PC-9 (cell line): ENCODE results near the gene GFRA1. TPM values are rescaled to one million over a fixed set of nuclear protein-coding genes. Genes with fewer than 3 reads are reported as not detected.
"Not testable (repeated sequence)": the region's sequence is repeated elsewhere in the genome, so short reads cannot be mapped to it uniquely, and the experiment has no call there.

Source experiments
- BruUV-seq: library from RNA; stranded (reverse); fragments of 400-500 nt; replicated peaks from 2 replicates; lab custom pipeline; 2021; lab: Mats Ljungman, UMichigan
- CTCF ChIA-PET: fragments of 300-600 bp; sonication (Branson Sonifier 250); formaldehyde crosslinking; loops from one replicate; lab custom pipeline; 2022; ENCODE audit warnings: antibody characterized with exemption; lab: Charles Lee
- POLR2A ChIA-PET: fragments of 300-600 bp; sonication (Branson Sonifier 250); formaldehyde crosslinking; loops from one replicate; lab custom pipeline; 2022; ENCODE audit warnings: antibody characterized with exemption; ENCODE audit not compliant: unreplicated experiment; lab: Charles Lee
- DNase-seq, 2 experiments: peaks; one replicate each; pipeline versions ENCODE4 v3.0.0 to v3.0.0-alpha.2; 2015 to 2022; ENCODE audit warnings: mixed read lengths in 1 of 2
- H2AFZ ChIP-seq: fragments of 200-600 bp; sonication (generic); 2 replicates; pipeline ENCODE4 v1.8.1; 2017; ENCODE audit warnings: antibody characterized with exemption
- H3F3A ChIP-seq: fragments of 200-600 bp; sonication (generic); 2 replicates; pipeline ENCODE4 v1.8.1; 2017; ENCODE audit warnings: antibody characterized with exemption, mild to moderate bottlenecking, low read depth; ENCODE audit not compliant: insufficient read depth
- H3K27ac ChIP-seq: fragments of 200-600 bp; sonication (generic); 2 replicates; pipeline ENCODE4 v1.6.1; 2016; ENCODE audit warnings: mixed run types
- H3K27me3 ChIP-seq: fragments of 200-600 bp; sonication (generic); 2 replicates; pipeline ENCODE4 v1.6.1; 2016; ENCODE audit warnings: low read depth, mixed run types; ENCODE audit not compliant: insufficient read depth
- H3K36me3 ChIP-seq: fragments of 200-600 bp; sonication (generic); 2 replicates; pipeline ENCODE4 v1.6.1; 2016; ENCODE audit warnings: low read depth, mixed run types
- H3K4me1 ChIP-seq: fragments of 200-600 bp; sonication (generic); replicated peaks from 2 replicates; pipeline ENCODE4 v1.6.1; 2016; ENCODE audit warnings: mixed run types; ENCODE audit not compliant: insufficient read depth
- H3K4me2 ChIP-seq: fragments of 200-600 bp; sonication (generic); 2 replicates; pipeline ENCODE4 v1.6.1; 2017; ENCODE audit warnings: mixed run types
- H3K4me3 ChIP-seq: fragments of 200-600 bp; sonication (generic); 2 replicates; pipeline ENCODE4 v1.6.1; 2016; ENCODE audit warnings: mixed run types
- H3K79me2 ChIP-seq: fragments of 200-600 bp; sonication (generic); 2 replicates; pipeline ENCODE4 v1.6.1; 2017; ENCODE audit warnings: low read depth, mixed run types
- H3K9me2 ChIP-seq: fragments of 200-600 bp; sonication (generic); 2 replicates; pipeline ENCODE4 v1.8.1; 2017; ENCODE audit warnings: mild to moderate bottlenecking; ENCODE audit not compliant: insufficient read depth
- H3K9me3 ChIP-seq: fragments of 200-600 bp; sonication (generic); 2 replicates; pipeline ENCODE4 v1.8.1; 2016; ENCODE audit warnings: low read depth; ENCODE audit not compliant: insufficient read depth
- H4K20me1 ChIP-seq: fragments of 200-600 bp; sonication (generic); 2 replicates; pipeline ENCODE4 v1.8.1; 2017; ENCODE audit not compliant: insufficient read depth
- CTCF ChIP-seq: fragments of 200-600 bp; sonication (generic); conservative IDR thresholded peaks from 2 replicates; pipeline ENCODE4 v1.6.1; 2017; ENCODE audit warnings: mixed run types, antibody characterized with exemption, mild to moderate bottlenecking, moderate library complexity
- EZH2 ChIP-seq: fragments of 200-600 bp; sonication (generic); IDR thresholded peaks from 2 replicates; pipeline ENCODE4 v1.8.0; 2017; ENCODE audit warnings: antibody characterized with exemption, low read depth
- intact Hi-C: fragments of 100-400 bp; cut with micrococcal nuclease; formaldehyde crosslinking; loops from one replicate; pipeline ENCODE4 v1.10.0; 2022; ENCODE audit not compliant: unreplicated experiment
- total RNA-seq: library from RNA; stranded (reverse); gene quantifications from 2 replicates; pipeline ENCODE4 v1.2.3, GENCODE V29; 2021

Gene GFRA1
- total RNA-seq, 1 experiment from 2014 or later = 0.11 TPM

- CTCF ChIA-PET = no interaction called here
- intact Hi-C loops = no loop called here
- TF ChIP-seq CTCF (no peak), EZH2 (no peak)
These were observed 233.4 kb downstream of the GFRA1 start for GRCh38 chr10:116039612-116040011.

GRCh38 chr10:116038259-116038658 lies 234.7 kb downstream of the GFRA1 start:
- Histone ChIP-seq H3K9me2 (no peaks in the 10 kb centered on the region), H3K27ac (no peak overlapping the region), H3F3A (no peaks in the 10 kb centered on the region), H3K9me3 (no peaks in the 10 kb centered on the region), H2AFZ (no peak overlapping the region), H3K79me2 (no peaks in the 10 kb centered on the region), H3K4me3 (no peak overlapping the region), H3K27me3 (no peaks in the 10 kb centered on the region), H4K20me1 (no peaks in the 10 kb centered on the region), H3K4me2 (no peak overlapping the region), H3K4me1 (no peaks in the 10 kb centered on the region), H3K36me3 (no peaks in the 10 kb centered on the region)
- no TSS peak for BruUV-seq
- ChIA-PET CTCF (no interaction called here), POLR2A (no interaction called here)
- no peak for DNase-seq
- no peak for TF ChIP-seq CTCF
- no peak for TF ChIP-seq EZH2
- intact Hi-C loops = no loop called here

More at GRCh38 chr10:116039612-116040011, 233.4 kb downstream of the GFRA1 start:
- H2AFZ ChIP-seq = no peak overlapping the region
- H3F3A ChIP-seq = no peaks in the 10 kb centered on the region
- no peak overlapping the region for H3K4me3 ChIP-seq
- H3K4me2 ChIP-seq = no peak overlapping the region
- no peaks in the 10 kb centered on the region for H3K9me2 ChIP-seq
- no peak overlapping the region for H3K27ac ChIP-seq
- no peaks in the 10 kb centered on the region for H3K79me2 ChIP-seq
- H4K20me1 ChIP-seq = no peaks in the 10 kb centered on the region
- no peak for DNase-seq
- no peaks in the 10 kb centered on the region for H3K36me3 ChIP-seq
- H3K27me3 ChIP-seq = no peaks in the 10 kb centered on the region
- no TSS peak for BruUV-seq
- no peaks in the 10 kb centered on the region for H3K9me3 ChIP-seq
- POLR2A ChIA-PET = no interaction called here
- H3K4me1 ChIP-seq = no peaks in the 10 kb centered on the region

GRCh38 chr10:116035406-116035805 lies 237.6 kb downstream of the GFRA1 start:
- intact Hi-C loops, H3K9me3 ChIP-seq, H3F3A ChIP-seq, H3K9me2 ChIP-seq, DNase-seq, BruUV-seq, H3K27ac ChIP-seq, H3K79me2 ChIP-seq, H3K27me3 ChIP-seq, H3K4me1 ChIP-seq, H3K4me3 ChIP-seq, CTCF ChIA-PET, POLR2A ChIA-PET, H3K36me3 ChIP-seq, H3K4me2 ChIP-seq, H4K20me1 ChIP-seq, H2AFZ ChIP-seq: not testable (repeated sequence)

GRCh38 chr10:116030576-116030975 lies 242.4 kb downstream of the GFRA1 start:
- Histone ChIP-seq H3K4me2 (no peak overlapping the region), H4K20me1 (no peaks in the 10 kb centered on the region), H3K36me3 (no peaks in the 10 kb centered on the region), H3K4me3 (no peak overlapping the region), H3K4me1 (no peaks in the 10 kb centered on the region), H3K9me3 (no peaks in the 10 kb centered on the region), H3F3A (no peaks in the 10 kb centered on the region), H3K27me3 (no peaks in the 10 kb centered on the region), H3K27ac (no peak overlapping the region), H3K79me2 (no peaks in the 10 kb centered on the region), H3K9me2 (no peaks in the 10 kb centered on the region), H2AFZ (no peak overlapping the region)
- POLR2A ChIA-PET = no interaction called here
- TF ChIP-seq EZH2 (no peak), CTCF (no peak)
- CTCF ChIA-PET = no interaction called here
- no TSS peak for BruUV-seq
- no peak for DNase-seq
- intact Hi-C loops = no loop called here
